ENCODE measurements around the gene GPR62.

Gene GPR62

DNA sequence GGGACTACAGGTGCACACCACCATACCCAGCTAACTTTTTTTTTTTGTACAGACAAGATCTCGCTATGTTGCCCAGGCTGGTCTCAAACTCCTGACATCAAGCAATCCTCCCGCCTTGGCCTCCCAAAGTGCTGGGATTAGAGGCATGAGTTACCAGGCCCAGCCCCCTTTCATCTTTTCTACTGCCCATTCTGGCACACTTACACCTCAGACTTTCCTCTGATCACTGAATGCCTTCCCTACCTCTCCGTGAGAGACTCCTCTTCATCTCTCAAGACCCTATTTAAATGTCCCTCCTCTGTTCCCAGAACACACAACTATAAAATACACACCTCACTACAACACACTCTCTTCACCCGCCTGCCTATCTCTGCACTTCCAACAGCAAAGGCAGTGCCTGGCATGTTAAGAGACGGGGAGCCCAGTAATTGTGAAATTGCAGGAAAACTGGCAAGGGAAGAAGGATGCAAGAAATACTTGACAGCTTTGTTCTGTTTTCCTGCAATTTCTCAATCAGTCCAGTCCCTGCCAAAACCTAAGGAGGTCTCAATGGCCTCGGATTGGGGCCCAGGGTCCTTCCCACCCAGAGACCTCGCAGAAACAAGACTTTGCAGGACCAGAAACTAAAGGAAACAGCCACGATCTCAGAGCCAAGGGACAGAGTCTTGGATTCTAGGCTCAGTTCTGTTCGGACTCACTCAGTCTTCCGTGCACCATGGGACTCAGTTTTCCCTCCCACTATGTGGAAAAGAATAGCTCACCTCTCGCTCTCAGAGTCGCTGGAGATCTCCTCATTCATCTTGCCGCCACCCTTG is 14.3 kb upstream of the GPR62 start:
- DNase-seq, result no peak

DNA sequence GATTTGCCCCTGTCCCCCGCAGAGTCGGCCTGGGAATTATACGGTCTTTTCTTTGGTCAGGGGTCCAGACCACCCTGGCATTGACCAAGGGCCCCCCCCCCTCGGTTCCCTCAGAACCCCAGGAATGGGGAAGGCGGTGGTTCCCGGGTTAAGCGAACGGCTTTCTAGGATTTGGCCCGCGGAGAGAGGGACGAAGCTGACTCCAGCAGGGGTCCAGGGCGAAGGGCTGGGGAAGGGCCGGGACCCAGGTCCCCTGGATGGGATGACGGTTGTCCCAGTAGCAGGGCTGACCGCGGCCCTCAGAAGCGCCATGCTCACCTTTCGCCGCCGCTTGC is 13.8 kb upstream of the GPR62 start:
- DNase-seq, result no peak

DNA sequence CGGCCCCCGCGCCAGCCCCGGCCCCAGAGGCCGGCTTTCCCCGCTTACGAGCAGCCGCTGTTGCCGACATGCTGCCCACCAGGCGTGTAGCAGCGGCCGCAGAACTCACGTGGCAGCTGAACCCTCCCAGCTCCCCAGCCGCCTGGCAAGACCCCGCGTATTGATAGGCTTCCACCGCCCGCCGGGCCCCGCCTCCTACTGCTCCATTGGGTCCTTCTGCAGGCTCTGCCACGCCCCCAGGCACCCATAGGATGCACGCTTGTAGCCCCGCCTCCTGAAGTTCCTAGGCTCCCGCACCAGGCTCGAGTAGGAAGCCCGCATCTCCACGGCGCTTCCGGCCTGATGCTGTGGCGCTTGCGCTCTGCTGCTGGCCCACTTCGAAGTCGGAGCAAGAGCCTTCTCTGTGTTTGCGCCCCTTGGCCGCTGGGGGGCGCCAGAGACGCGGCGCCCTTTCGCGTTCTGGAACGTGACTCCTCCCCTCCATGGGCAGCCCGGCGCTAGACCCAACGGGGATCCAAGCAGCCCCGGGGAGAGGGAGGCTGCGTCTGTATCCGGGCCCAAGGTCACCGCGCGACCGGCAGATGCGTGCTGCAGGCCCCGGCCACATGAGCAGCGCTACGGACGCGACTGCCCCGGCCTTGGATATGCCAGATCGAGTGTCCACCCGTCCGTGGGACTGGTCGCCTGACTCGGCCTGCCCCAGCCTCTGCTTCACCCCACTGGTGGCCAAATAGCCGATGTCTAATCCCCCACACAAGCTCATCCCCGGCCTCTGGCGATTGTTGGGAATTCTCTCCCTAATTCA is 13.2 kb upstream of the GPR62 start, which contains the start of the genes PARP3 and RRP9:
PARP3 (plus strand) TSS at position 566 of the 805 bp plus-strand sequence. CDS start 993 bp downstream, outside the sequence.
RRP9 (minus strand) TSS at position 107 of the 805 bp plus-strand sequence; CDS start at position 70, 37 bp downstream.
- peak; percentile 100 for DNase-seq

DNA sequence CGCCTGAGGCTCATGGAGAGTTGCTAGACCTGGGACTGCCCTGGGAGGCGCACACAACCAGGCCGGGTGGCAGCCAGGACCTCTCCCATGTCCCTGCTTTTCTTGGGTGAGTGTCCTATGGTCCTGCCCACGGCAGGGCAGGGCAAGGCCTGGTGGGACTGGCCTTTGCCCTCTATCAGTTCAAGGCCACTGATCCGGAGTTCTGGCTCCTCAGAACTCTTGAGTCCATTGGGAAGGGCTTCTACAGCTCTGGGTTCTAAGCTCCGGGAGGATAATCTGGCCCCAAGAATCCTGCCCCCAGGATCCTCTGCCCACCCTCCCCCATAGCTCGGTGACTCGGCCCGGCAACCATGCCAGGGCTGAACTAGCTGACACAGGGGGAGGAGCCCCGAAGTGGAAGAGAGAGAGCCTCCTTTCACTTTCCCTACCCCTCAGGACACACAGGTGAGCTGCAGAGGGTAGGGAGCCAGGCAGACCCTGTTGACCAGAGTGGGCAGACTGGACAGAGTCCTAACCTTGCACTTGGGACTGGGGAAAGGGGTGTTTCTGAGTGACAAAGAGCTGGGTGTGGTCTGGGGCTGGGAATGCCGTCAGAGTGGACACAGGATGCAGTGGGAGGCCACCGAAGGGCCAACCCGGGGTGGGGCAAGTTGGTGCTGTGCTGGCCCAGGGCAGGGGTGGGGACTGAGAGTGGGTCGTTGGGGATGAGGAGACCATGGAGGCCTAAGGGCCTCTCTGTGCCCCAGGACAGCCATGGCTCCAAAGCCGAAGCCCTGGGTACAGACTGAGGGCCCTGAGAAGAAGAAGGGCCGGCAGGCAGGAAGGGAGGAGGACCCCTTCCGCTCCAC is 12.4 kb upstream of the GPR62 start:
- peak; percentile 55 for DNase-seq

DNA sequence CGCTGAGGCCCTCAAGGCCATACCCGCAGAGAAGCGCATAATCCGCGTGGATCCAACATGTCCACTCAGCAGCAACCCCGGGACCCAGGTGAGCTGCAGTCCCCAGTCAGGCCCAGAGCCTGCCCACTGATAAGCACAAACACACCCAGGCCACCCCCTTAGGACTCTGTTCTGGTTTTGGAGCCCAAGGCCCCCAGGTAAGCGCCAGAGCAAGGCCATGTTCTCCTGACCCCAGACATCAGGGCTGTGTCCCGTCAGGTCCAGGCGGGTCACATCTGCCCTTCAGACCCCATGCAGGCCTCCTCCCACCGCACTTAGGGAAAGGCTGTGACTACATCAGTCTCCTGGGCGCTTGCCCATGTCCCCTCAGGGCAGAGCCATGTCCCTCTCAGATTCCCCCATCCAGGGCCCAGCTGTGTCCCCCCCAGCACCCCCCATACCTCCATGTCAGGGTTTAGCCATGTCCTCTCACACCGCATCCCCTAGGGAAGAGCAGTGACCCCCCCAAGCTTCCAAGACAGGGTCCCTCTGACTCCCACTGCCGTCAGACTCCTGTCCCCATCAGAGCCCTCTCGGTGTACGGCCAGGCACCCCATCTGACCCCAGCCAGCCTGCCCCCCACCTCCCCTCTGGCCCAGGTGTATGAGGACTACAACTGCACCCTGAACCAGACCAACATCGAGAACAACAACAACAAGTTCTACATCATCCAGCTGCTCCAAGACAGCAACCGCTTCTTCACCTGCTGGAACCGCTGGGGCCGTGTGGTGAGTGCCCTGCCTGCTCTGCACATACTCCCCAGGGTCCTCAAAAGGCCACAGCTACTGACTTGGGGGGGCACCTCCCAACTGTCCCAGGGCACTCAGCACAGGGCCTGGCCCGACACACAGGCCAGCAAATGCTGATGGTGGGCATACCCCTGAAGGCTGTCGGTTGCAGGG is 11.5 kb upstream of the GPR62 start:
- no peak for DNase-seq

DNA sequence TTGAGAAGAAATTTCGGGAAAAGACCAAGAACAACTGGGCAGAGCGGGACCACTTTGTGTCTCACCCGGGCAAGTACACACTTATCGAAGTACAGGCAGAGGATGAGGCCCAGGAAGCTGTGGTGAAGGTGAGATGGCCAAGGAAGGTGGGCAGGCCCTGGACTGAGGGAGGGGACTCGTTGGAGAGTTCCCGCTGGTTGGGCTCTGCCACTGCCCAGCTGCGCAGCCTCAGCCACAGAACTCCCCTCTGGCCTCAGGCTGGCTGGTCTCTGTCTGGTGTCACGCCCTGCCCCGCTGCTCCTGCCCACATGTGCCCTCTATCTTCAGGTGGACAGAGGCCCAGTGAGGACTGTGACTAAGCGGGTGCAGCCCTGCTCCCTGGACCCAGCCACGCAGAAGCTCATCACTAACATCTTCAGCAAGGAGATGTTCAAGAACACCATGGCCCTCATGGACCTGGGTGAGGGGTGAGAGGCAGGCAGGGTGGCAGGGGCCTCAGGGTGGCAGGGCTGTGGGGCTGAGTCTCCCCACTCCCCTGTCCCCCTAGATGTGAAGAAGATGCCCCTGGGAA is 10.6 kb upstream of the GPR62 start:
- no peak for DNase-seq

DNA sequence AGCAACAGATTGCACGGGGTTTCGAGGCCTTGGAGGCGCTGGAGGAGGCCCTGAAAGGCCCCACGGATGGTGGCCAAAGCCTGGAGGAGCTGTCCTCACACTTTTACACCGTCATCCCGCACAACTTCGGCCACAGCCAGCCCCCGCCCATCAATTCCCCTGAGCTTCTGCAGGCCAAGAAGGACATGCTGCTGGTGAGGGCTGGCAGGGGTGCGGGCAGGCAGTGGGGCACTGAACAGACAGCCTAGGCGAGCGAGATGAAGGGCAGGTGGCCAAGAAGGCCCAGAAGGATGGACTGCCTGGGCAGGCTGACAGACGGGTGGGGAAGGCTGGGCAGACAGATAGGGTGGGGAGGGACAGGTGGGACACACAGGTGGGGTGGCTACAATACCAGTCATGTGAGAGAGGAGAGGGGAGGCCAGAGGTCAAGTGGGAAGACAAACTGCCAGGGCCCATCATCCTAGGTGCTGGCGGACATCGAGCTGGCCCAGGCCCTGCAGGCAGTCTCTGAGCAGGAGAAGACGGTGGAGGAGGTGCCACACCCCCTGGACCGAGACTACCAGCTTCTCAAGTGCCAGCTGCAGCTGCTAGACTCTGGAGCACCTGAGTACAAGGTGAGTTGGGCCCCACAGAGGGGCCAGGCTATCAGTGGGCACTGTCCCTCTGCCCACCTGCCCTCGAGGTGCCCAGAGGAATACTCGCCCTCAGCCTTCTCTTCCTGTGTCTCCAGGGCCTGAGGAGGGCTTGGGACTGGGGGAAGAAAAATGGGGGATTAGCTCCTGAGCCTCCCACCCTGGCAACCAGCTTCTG is 9.9 kb upstream of the GPR62 start:
- DNase-seq, result no peak

DNA sequence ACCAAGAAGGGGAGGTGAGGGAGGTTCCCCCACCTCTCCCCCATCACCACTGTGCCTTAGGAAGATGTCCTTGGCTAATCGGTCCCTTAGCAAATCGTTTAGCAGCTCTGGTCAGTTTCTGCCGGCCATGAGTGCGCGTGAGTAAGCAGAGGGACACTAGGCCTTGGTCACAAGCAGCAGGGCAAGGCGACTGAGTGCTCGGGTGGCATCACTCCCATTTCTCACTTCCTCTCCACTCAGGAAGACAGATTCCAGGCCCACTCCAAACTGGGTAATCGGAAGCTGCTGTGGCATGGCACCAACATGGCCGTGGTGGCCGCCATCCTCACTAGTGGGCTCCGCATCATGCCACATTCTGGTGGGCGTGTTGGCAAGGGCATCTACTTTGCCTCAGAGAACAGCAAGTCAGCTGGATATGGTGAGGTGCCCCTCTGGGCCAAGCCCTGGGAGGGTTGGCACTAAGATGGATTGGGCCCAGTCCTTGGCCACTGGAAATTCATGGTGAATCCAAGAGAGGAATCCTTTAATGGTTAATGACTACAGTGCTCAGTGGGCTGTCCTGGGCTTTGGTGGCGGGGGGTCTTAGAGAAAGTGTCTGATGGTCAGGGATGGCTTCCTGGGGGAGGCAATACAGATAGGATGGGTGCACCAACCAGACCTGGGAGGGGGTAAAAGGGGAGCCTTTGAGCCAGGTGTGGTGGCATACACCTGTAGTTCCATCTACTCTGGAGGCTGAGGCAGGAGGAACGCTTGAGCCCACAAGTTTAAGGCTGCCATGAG is 9.1 kb upstream of the GPR62 start:
- no peak for DNase-seq

DNA sequence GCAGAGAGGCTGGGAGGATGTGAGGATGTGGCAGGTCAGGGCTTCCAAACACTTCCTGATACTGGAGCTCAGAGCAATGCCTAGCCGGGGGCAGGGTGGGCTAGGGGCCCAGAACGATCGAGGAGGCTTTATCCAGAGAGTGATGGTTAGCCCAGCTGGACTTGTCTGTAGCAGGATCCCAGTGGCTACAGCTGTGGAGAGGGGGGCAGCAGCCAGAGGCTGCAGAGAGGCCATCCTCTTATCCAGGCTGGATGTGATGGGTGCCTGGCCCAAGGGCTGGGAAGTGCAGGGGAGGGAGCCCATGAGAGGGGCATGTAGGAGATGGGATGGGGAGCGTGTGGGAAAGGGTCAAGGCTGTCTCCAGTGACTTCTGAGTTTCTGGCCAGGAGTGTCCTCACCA is 8.4 kb upstream of the GPR62 start:
- DNase-seq, result no peak

DNA sequence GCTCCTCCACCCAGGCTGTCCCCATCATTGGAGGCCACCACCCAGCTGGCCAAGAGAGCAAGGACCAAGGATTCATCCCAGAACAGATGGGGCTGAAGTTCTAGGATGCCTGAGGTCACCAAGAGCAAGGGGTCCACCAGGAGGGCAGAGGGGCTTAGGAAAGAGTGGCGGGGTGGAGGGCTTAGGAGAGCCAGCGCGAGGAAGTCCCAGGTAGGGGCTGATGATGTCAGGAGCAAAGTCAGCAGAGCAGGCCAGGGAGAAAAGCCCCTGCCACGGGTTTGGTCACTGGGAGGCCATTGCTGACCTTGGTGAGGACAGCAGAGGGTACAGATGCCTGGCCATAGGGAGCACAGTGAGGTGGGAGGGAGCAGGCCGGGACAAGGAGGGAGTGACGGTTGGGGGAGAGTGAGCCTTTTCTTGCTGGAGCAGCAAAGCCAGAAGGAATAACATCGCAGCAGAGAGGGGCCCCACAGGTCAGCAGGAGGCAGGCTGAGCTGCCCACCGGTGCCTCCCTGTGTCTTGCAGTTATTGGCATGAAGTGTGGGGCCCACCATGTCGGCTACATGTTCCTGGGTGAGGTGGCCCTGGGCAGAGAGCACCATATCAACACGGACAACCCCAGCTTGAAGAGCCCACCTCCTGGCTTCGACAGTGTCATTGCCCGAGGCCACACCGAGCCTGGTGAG is 7.8 kb upstream of the GPR62 start:
- no peak for DNase-seq

DNA sequence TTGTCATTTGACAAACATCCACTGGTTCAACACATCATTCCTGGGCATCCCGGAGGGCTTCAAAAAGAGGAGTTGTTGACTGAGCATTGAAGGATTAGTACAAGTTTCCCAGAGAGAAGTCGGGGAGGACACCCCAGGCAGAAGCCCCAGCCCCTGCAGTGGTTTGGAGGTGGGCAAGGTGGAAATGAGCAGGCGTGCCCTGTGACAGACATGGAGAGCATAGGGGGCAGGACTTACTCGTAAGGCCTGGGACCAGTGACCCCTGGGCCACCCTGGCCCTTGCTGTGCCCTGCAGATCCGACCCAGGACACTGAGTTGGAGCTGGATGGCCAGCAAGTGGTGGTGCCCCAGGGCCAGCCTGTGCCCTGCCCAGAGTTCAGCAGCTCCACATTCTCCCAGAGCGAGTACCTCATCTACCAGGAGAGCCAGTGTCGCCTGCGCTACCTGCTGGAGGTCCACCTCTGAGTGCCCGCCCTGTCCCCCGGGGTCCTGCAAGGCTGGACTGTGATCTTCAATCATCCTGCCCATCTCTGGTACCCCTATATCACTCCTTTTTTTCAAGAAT is 7.1 kb upstream of the GPR62 start:
- DNase-seq, result no peak

DNA sequence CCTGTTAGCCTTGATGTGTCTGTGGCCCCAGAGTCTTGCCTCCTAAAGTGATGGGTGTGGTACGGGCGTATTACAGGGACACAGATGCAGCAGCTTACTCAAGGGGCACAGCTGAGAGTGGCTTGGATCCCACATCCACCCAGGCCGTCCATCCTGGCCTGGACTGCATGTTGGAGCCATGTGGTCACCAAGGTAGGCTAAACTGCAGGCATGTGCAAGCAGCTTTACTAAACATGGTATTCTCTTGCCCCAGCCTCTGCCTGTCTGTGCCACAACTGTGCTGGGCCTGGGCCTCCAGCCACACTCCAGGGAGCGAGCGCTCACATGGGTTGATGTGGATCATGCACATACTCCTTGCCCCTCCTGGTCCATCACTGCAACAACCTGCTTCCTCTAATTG is 6.1 kb upstream of the GPR62 start:
- DNase-seq, result no peak

DNA sequence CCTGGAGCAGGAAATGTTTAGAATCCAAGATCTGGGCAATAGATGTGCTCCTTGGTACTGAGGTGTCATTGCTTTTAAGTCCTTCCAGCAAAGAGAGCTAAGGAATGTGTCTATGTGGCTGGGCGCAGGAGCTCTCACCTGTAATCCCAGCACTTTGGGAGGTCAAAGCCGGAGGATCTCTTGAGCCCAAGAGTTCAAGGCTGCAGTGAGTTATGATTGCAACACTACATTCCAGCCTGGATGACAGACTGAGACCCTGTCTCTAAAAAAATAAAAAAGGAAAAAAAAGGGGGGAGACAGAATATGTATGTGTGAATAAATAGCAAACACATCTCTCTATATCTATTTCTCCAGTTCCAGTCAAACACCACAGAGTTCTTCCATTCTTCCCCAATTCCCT is 4.3 kb upstream of the GPR62 start:
- DNase-seq, result no peak

DNA sequence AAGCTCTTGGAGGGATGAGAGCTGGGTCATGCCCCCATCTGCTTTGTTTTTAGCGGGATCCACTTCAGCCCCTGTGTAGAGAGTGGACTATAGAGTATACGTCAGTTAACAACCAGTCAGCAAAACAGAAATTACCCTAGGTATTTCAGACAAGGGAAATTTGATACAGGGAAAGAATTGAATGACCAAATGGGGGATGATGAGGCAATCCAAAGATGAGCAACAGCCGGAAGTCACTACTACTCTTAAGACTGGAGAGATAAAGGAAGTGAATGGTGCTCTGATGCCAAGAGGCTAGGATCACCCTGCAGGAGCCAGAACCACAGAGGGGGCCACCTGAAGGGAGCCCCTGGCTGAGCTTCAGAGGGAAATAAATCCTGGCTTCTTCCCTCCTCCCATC is 1.7 kb upstream of the GPR62 start:
- peak; percentile 53 for DNase-seq

DNA sequence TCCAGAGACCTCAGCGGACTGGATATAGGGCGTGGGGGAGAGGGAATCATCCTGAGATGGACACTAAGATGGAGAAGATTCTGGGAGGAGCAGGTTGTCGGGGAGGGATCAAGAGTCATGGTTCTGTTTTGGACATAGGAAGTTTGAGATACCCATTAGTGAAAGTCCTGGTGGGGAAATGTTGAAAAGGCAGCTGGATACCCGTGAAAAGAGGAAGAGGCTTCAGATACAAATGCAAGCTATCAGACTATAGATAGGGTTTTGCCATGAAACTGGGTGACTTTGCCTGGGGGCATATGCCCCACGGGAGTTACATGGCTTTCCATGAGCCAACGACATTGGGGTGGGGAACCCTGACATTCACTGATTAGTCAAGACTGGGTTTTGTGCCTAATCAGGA is 1.1 kb upstream of the GPR62 start:
- DNase-seq, result no peak

DNA sequence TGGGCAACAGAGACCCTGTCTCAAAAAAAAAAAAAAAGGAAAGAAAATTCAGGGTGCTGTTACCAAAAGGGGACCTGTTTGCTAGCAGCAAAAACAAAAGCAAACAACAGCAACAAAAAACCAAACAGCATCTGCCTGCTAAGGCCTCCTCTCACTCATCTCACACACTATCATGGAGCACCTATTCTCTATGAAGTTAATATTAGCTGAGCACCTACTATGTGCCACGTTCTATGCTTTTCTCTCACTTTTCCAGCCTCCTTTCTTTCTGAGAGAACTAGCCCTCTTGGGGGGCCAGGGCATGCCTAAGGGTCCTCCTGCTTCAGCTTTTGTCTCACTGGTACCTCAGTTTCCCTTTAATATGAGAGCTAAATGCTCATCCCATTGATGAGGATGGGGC is 468 bp upstream of the GPR62 start:
- DNase-seq, result no peak

DNA sequence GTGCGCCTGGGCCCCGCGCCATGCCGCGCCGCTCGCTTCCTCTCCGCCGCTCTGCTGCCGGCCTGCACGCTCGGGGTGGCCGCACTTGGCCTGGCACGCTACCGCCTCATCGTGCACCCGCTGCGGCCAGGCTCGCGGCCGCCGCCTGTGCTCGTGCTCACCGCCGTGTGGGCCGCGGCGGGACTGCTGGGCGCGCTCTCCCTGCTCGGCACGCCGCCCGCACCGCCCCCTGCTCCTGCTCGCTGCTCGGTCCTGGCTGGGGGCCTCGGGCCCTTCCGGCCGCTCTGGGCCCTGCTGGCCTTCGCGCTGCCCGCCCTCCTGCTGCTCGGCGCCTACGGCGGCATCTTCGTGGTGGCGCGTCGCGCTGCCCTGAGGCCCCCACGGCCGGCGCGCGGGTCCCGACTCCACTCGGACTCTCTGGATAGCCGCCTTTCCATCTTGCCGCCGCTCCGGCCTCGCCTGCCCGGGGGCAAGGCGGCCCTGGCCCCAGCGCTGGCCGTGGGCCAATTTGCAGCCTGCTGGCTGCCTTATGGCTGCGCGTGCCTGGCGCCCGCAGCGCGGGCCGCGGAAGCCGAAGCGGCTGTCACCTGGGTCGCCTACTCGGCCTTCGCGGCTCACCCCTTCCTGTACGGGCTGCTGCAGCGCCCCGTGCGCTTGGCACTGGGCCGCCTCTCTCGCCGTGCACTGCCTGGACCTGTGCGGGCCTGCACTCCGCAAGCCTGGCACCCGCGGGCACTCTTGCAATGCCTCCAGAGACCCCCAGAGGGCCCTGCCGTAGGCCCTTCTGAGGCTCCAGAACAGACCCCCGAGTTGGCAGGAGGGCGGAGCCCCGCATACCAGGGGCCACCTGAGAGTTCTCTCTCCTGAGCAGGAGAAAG is 951 bp downstream of the GPR62 start:
- DNase-seq, result peak; percentile 23
